CD4-positive, alpha-beta T cell treated with Interleukin-17A for 1 hour (primary cell): ENCODE data around the gene KDM6B.
A peak's percentile ranks its signal among the peaks of the same experiment; 100 is the strongest.
"Not testable (repeated sequence)": the region's sequence is repeated elsewhere in the genome, so short reads cannot be mapped to it uniquely, and the experiment has no call there.

ENCODE experiments used
- DNase-seq: peaks from one replicate; pipeline ENCODE4 v3.0.0-alpha.2; 2020

KDM6B gene

GRCh38 chr17:7833795-7834541, at the start of gene KDM6B:
Gene KDM6B, plus strand, starts transcription at chr17:7834217. Its CDS starts 11,338 bp downstream, at chr17:7845555.
- DNase-seq = peak; percentile 91

GRCh38 chr17:7786866-7787265, 47.2 kb upstream of the KDM6B start:
- no peak for DNase-seq

GRCh38 chr17:7789131-7789530, 44.9 kb upstream of the KDM6B start:
- DNase-seq = no peak

GRCh38 chr17:7790150-7790549, 43.9 kb upstream of the KDM6B start:
- DNase-seq = no peak

- no peak for DNase-seq
Observed at GRCh38 chr17:7792611-7793010, 41.4 kb upstream of the KDM6B start.

- DNase-seq = no peak
Observed at GRCh38 chr17:7794075-7794663, 39.8 kb upstream of the KDM6B start.

GRCh38 chr17:7797976-7798375, 36.0 kb upstream of the KDM6B start:
- DNase-seq = no peak

- DNase-seq = no peak
Observed at GRCh38 chr17:7798839-7799238, 35.2 kb upstream of the KDM6B start.

- no peak for DNase-seq
Observed at GRCh38 chr17:7803981-7804380, 30.0 kb upstream of the KDM6B start.

- DNase-seq = no peak
Observed at GRCh38 chr17:7806587-7806986, 27.4 kb upstream of the KDM6B start.

- no peak for DNase-seq
Observed at GRCh38 chr17:7807206-7807605, 26.8 kb upstream of the KDM6B start.

GRCh38 chr17:7809086-7809790, 24.8 kb upstream of the KDM6B start:
- DNase-seq = no peak

GRCh38 chr17:7809791-7810343, 24.1 kb upstream of the KDM6B start:
- not testable (repeated sequence) for DNase-seq

GRCh38 chr17:7811251-7811650, 22.8 kb upstream of the KDM6B start:
- no peak for DNase-seq

- DNase-seq = no peak
Observed at GRCh38 chr17:7814969-7815368, 19.0 kb upstream of the KDM6B start.

GRCh38 chr17:7816926-7817642, 16.9 kb upstream of the KDM6B start:
- no peak for DNase-seq

GRCh38 chr17:7817643-7817964, 16.4 kb upstream of the KDM6B start:
- DNase-seq = no peak

GRCh38 chr17:7818026-7818425, 16.0 kb upstream of the KDM6B start:
- DNase-seq = no peak

- no peak for DNase-seq
Observed at GRCh38 chr17:7818746-7819645, 15.0 kb upstream of the KDM6B start.

- DNase-seq = no peak
Observed at GRCh38 chr17:7820231-7820630, 13.8 kb upstream of the KDM6B start.

GRCh38 chr17:7822126-7822525, 11.9 kb upstream of the KDM6B start:
- DNase-seq = no peak

- DNase-seq = no peak
Observed at GRCh38 chr17:7823581-7824001, 10.4 kb upstream of the KDM6B start.
